MCF 10A (cell line): ENCODE data around the gene HSPA12B. TPM values are rescaled to one million over a fixed set of nuclear protein-coding genes. Genes with fewer than 3 reads are reported as not detected.

Experiments
- BruUV-seq: library from RNA; stranded (reverse); fragments of 400-500 nt; replicated peaks from 2 replicates; lab custom pipeline; 2021; lab: Mats Ljungman, UMichigan
- CTCF ChIA-PET: fragments of 300-600 bp; sonication (Branson Sonifier 250); formaldehyde crosslinking; extraction: SDS; loops from one replicate; lab custom pipeline; 2021; ENCODE audit warnings: antibody characterized with exemption, inconsistent platforms; lab: Yijun Ruan, JAX
- POLR2A ChIA-PET: fragments of 300-600, 350-650 bp; sonication (Branson Sonifier 250); formaldehyde crosslinking; extraction: SDS; loops from one replicate; lab custom pipeline; 2020; ENCODE audit warnings: antibody characterized with exemption, inconsistent platforms; lab: Yijun Ruan, JAX
- DNase-seq: peaks from one replicate; pipeline ENCODE4 v3.0.0-alpha.2; 2018; ENCODE audit not compliant: unreplicated experiment
- H3K27ac Mint-ChIP-seq: one replicate; pipeline ENCODE4 v1.8.0; 2022; ENCODE audit warnings: mild to moderate bottlenecking, low read depth, mixed read lengths; ENCODE audit not compliant: unreplicated experiment
- H3K27me3 Mint-ChIP-seq: one replicate; pipeline ENCODE4 v1.8.0; 2022; ENCODE audit warnings: mixed read lengths; ENCODE audit not compliant: insufficient read depth, unreplicated experiment
- H3K36me3 Mint-ChIP-seq: one replicate; pipeline ENCODE4 v1.8.0; 2022; ENCODE audit warnings: mild to moderate bottlenecking, moderate library complexity, mixed read lengths; ENCODE audit not compliant: insufficient read depth, unreplicated experiment
- H3K4me1 Mint-ChIP-seq: one replicate; pipeline ENCODE4 v1.8.0; 2022; ENCODE audit warnings: mixed read lengths; ENCODE audit not compliant: insufficient read depth, unreplicated experiment
- H3K4me3 Mint-ChIP-seq: one replicate; pipeline ENCODE4 v1.8.0; 2022; ENCODE audit warnings: mild to moderate bottlenecking, moderate library complexity, mixed read lengths; ENCODE audit not compliant: unreplicated experiment
- H3K9me3 Mint-ChIP-seq: one replicate; pipeline ENCODE4 v1.8.0; 2022; ENCODE audit warnings: mixed read lengths; ENCODE audit not compliant: unreplicated experiment
- CTCF ChIP-seq: fragments of 200-600 bp; IDR thresholded peaks from one replicate; pipeline ENCODE4 v1.8.0; 2022; ENCODE audit warnings: antibody characterized with exemption, mild to moderate bottlenecking; ENCODE audit not compliant: unreplicated experiment
- intact Hi-C: fragments of 100-400 bp; cut with micrococcal nuclease; formaldehyde crosslinking; loops from 2 replicates; pipeline ENCODE4 v1.14.1; 2022
- total RNA-seq: library from RNA; stranded (reverse); gene quantifications from 2 replicates; pipeline ENCODE4 v1.2.3, GENCODE V29; 2022

Gene HSPA12B
- total RNA-seq, 1 experiment from 2014 or later: not detected

GRCh38 chr20:3698591-3699001, 33.9 kb upstream of the HSPA12B start:
- intact Hi-C loops: no loop called here

GRCh38 chr20:3699037-3699436, 33.4 kb upstream of the HSPA12B start:
- H3K27ac Mint-ChIP-seq: no peak overlapping the region
- no peaks in the 10 kb centered on the region for H3K27me3 Mint-ChIP-seq
- TF ChIP-seq CTCF: no peak
- ChIA-PET CTCF (interaction anchor here (0.7 to 6.9 kb wide), 3 partner anchors 12 to 17 kb away, joined by 3 to 49 read pairs (median 3); partner anchors contain the start of gene SIGLEC1), POLR2A (interaction anchor here (1.5 kb wide), 1 partner anchor 68 kb away, joined by 6 read pairs; the partner anchor contains the start of gene ADISSP)
- no peak overlapping the region for H3K4me3 Mint-ChIP-seq
- BruUV-seq: no TSS peak
- H3K36me3 Mint-ChIP-seq: no peaks in the 10 kb centered on the region
- H3K9me3 Mint-ChIP-seq: no peaks in the 10 kb centered on the region
- H3K4me1 Mint-ChIP-seq: no peaks in the 10 kb centered on the region
- intact Hi-C loops: no loop called here
- DNase-seq: no peak

More at GRCh38 chr20:3698591-3699001, 33.9 kb upstream of the HSPA12B start:
- ChIA-PET CTCF (interaction anchor here (1.2 to 6.9 kb wide), 2 partner anchors 12 to 24 kb away, joined by 3 to 49 read pairs; partner anchors contain the start of gene SIGLEC1), POLR2A (interaction anchor here (0.8 to 1.7 kb wide), 3 partner anchors 10 to 116 kb away, joined by 3 to 6 read pairs (median 6); partner anchors contain the start of gene ADISSP)
- H3K9me3 Mint-ChIP-seq: no peaks in the 10 kb centered on the region
- no peak overlapping the region for H3K27ac Mint-ChIP-seq
- no TSS peak for BruUV-seq
- H3K27me3 Mint-ChIP-seq: no peaks in the 10 kb centered on the region
- H3K36me3 Mint-ChIP-seq: no peaks in the 10 kb centered on the region
- H3K4me1 Mint-ChIP-seq: no peaks in the 10 kb centered on the region
- no peak for TF ChIP-seq CTCF
- no peak overlapping the region for H3K4me3 Mint-ChIP-seq
- no peak for DNase-seq

- no peaks in the 10 kb centered on the region for H3K4me1 Mint-ChIP-seq
- no peaks in the 10 kb centered on the region for H3K36me3 Mint-ChIP-seq
- TF ChIP-seq CTCF: no peak
- BruUV-seq: no TSS peak
- POLR2A ChIA-PET: no interaction called here
- CTCF ChIA-PET: interaction anchor here (1.4 to 6.9 kb wide), 3 partner anchors 10 to 24 kb away, joined by 6 to 49 read pairs (median 9); partner anchors contain the start of gene SIGLEC1
- no peak for DNase-seq
- no peaks in the 10 kb centered on the region for H3K9me3 Mint-ChIP-seq
- no peak overlapping the region for H3K27ac Mint-ChIP-seq
- no peaks in the 10 kb centered on the region for H3K27me3 Mint-ChIP-seq
- intact Hi-C loops: no loop called here
- no peak overlapping the region for H3K4me3 Mint-ChIP-seq
Measured at GRCh38 chr20:3701061-3701998, 31.2 kb upstream of the HSPA12B start.
